Measurements from ENCODE around the gene DPT.

GRCh38 chr1:168687816-168688215 is 41.2 kb downstream of the DPT start:
- TF ChIP-seq CTCF (IDR thresholded peaks at IDR 0.05 in 2 of 3, conservative IDR thresholded peaks at IDR 0.05 in 1 of 3; ENCODE audit: control insufficient read depth in 2 of 3, extremely low read depth in 1 of 3, insufficient read depth in 1 of 3, low read depth in 3 of 3, low read length in 3 of 3) (peak in 1 of 3 experiments; percentile 13; a peak in 1 of 6 replicates), NR2C2 (IDR thresholded peaks at IDR 0.05; ENCODE audit: borderline replicate concordance, control insufficient read depth, insufficient read length, low read depth) (no peak), EGR1 (IDR thresholded peaks at IDR 0.05; ENCODE audit: borderline replicate concordance in 1 of 2, low read depth in 2 of 2, low read length in 2 of 2) (no peak), RBBP5 (conservative IDR thresholded peaks at IDR 0.05) (no peak), PAX5 (IDR thresholded peaks at IDR 0.05; ENCODE audit: borderline replicate concordance, low read depth, low read length) (no peak), ZSCAN29 (IDR thresholded peaks at IDR 0.05) (no peak), RFX5 (IDR thresholded peaks at IDR 0.05; ENCODE audit: low read depth, low read length) (no peak), SP1 (IDR thresholded peaks at IDR 0.05; ENCODE audit: low read depth, low read length) (no peak), YY1 (IDR thresholded peaks at IDR 0.05; ENCODE audit: low read depth, low read length) (no peak), NFYA (IDR thresholded peaks at IDR 0.05; ENCODE audit: borderline replicate concordance, low read depth, low read length) (no peak), TAF1 (IDR thresholded peaks at IDR 0.05; ENCODE audit: borderline replicate concordance, low read depth, low read length) (no peak), POLR2AphosphoS5 (IDR thresholded peaks at IDR 0.05; ENCODE audit: low read length) (no peak)
